B cell (primary cell): ENCODE data around the gene NPAS2. TPM values are rescaled to one million over a fixed set of nuclear protein-coding genes. Genes with fewer than 3 reads are reported as not detected.

Experiments used
- ATAC-seq: fragments of 200-7000 bp; cut with Tn5 transposase; one replicate; pipeline ENCODE4 v1.10.0; 2021; ENCODE audit warnings: low read depth, mild to moderate bottlenecking, moderate number of reproducible peaks, moderate library complexity
- CTCF ChIA-PET: fragments of 350-600 bp; sonication (Branson Sonifier 250); formaldehyde crosslinking; loops from one replicate; lab custom pipeline; 2021; ENCODE audit warnings: antibody characterized with exemption, inconsistent platforms; lab: Charles Lee
- POLR2A ChIA-PET: fragments of 350-600 bp; sonication (Branson Sonifier 250); formaldehyde crosslinking; loops from one replicate; lab custom pipeline; 2021; ENCODE audit warnings: antibody characterized with exemption; lab: Charles Lee
- DNase-seq: peaks from one replicate; pipeline ENCODE4 v3.0.0; 2013
- H2AFZ ChIP-seq: 2 replicates; pipeline ENCODE4 v1.6.1; 2012; ENCODE audit warnings: mild to moderate bottlenecking, low read depth, low read length; ENCODE audit not compliant: insufficient read depth, poor library complexity, severe bottlenecking
- H3K27ac ChIP-seq, 2 donors: 1 replicate in 1 of 2; 2 replicates in 1 of 2; pipeline ENCODE4 v1.5.1; 2012 to 2013; ENCODE audit warnings: low read length in 2 of 2, mild to moderate bottlenecking in 2 of 2, moderate library complexity in 1 of 2
- H3K27me3 ChIP-seq, 4 experiments: fragments of 200-600 bp in 1 of 4; sonication (generic) in 1 of 4; replicated peaks in 1 of 4; 1 replicate in 2 of 4; 2 replicates in 2 of 4; pipeline versions ENCODE4 v1.6.1 to v1.7.0; 2013 to 2016; ENCODE audit warnings: low read length in 3 of 4, mild to moderate bottlenecking in 2 of 4, mixed read lengths in 1 of 4, moderate library complexity in 1 of 4; ENCODE audit not compliant: insufficient read depth in 4 of 4, control insufficient read depth in 3 of 4; ENCODE audit errors: control extremely low read depth in 1 of 4
- H3K36me3 ChIP-seq, 2 experiments: replicated peaks in 1 of 2; 1 replicate in 1 of 2; 2 replicates in 1 of 2; pipeline versions ENCODE4 v1.6.1 to v1.7.1; 2013; ENCODE audit warnings: low read length in 1 of 2; ENCODE audit not compliant: insufficient read depth in 2 of 2, control insufficient read depth in 1 of 2; ENCODE audit errors: control extremely low read depth in 1 of 2, extremely low read depth in 1 of 2
- H3K4me1 ChIP-seq, 2 donors: fragments of 200-600 bp in 1 of 2; sonication (generic) in 1 of 2; 1 replicate in 1 of 2; 2 replicates in 1 of 2; pipeline versions ENCODE4 v1.5.1 to v1.6.1; 2013 to 2017; ENCODE audit warnings: low read length in 2 of 2; ENCODE audit not compliant: control insufficient read depth in 2 of 2, insufficient read depth in 2 of 2
- H3K4me2 ChIP-seq: replicated peaks from 2 replicates; pipeline ENCODE3; 2012; ENCODE audit warnings: mild to moderate bottlenecking, low read depth, low read length; ENCODE audit not compliant: poor library complexity, severe bottlenecking
- H3K4me3 ChIP-seq, 5 experiments: fragments of 200-600 bp in 1 of 5; sonication (generic) in 1 of 5; 1 replicate in 3 of 5; 2 replicates in 2 of 5; pipeline versions ENCODE4 v1.5.1 to v1.7.0; 2011 to 2016; ENCODE audit warnings: low read length in 4 of 5, mild to moderate bottlenecking in 4 of 5, low read depth in 2 of 5, control low read depth in 1 of 5, moderate library complexity in 1 of 5; ENCODE audit not compliant: insufficient read depth in 1 of 5; ENCODE audit errors: control extremely low read depth in 1 of 5, extremely low read depth in 1 of 5
- H3K79me2 ChIP-seq: fragments of 200-600 bp; sonication (generic); one replicate; pipeline ENCODE4 v1.6.0; 2016; ENCODE audit warnings: low read length; ENCODE audit not compliant: control insufficient read depth, insufficient read depth
- H3K9ac ChIP-seq: fragments of 200-600 bp; sonication (generic); 2 replicates; pipeline ENCODE4 v1.6.1; 2017; ENCODE audit warnings: mild to moderate bottlenecking, low read length, moderate library complexity
- H3K9me3 ChIP-seq, 3 donors: one replicate each; pipeline versions ENCODE4 v1.6.1 to v1.7.1; 2013; ENCODE audit warnings: low read length in 2 of 3; ENCODE audit not compliant: control insufficient read depth in 2 of 3, insufficient read depth in 1 of 3; ENCODE audit errors: control extremely low read depth in 1 of 3
- H4K20me1 ChIP-seq: 2 replicates; pipeline ENCODE4 v1.6.0; 2012; ENCODE audit warnings: mild to moderate bottlenecking, low read length; ENCODE audit not compliant: insufficient read depth, control insufficient read depth, poor library complexity, severe bottlenecking
- H3K27ac Mint-ChIP-seq: one replicate; pipeline ENCODE4 v1.8.0; 2021; ENCODE audit warnings: mixed read lengths
- H3K27me3 Mint-ChIP-seq: one replicate; pipeline ENCODE4 v1.8.0; 2021; ENCODE audit warnings: mixed read lengths
- H3K4me1 Mint-ChIP-seq: one replicate; pipeline ENCODE4 v1.8.0; 2021; ENCODE audit warnings: mixed read lengths
- H3K4me3 Mint-ChIP-seq: one replicate; pipeline ENCODE4 v1.8.0; 2021; ENCODE audit warnings: mixed read lengths
- H3K9me3 Mint-ChIP-seq: one replicate; pipeline ENCODE4 v1.8.0; 2022; ENCODE audit warnings: mixed read lengths; ENCODE audit not compliant: insufficient read depth
- EZH2 ChIP-seq: IDR thresholded peaks from 2 replicates; pipeline ENCODE4 v1.6.1; 2012; ENCODE audit warnings: borderline replicate concordance, low read depth, mild to moderate bottlenecking, moderate library complexity, low read length; ENCODE audit not compliant: insufficient read depth, poor library complexity, severe bottlenecking
- WGBS: methylation state at CpG from one replicate; pipeline ENCODE4 v1.1.5; 2013; ENCODE audit warnings: missing lambda C conversion rate; ENCODE audit not compliant: insufficient coverage; 5-methylcytosine and 5-hydroxymethylcytosine counted together
- intact Hi-C: fragments of 100-400 bp; cut with micrococcal nuclease; formaldehyde crosslinking; loops from one replicate; pipeline ENCODE4 v1.10.0; 2022
- polyA plus RNA-seq: library from polyadenylated mRNA; depleted of rRNA; stranded (reverse); fragments of >200 nt; gene quantifications from 2 replicates; pipeline ENCODE4 v1.2.3, GENCODE V29; 2012
- total RNA-seq, 2 donors: library from RNA; stranded (reverse); fragments of 120-200 nt in 1 of 2; gene quantifications; 1 replicate in 1 of 2; 2 replicates in 1 of 2; pipeline versions ENCODE4 v1.2.3 to v1.2.4, GENCODE V29; 2013 to 2022
- TF ChIP-seq, protein P1 (sequence below): fragments of 200-600 bp; IDR thresholded peaks from one replicate; pipeline ENCODE4 v1.8.0; 2022; ENCODE audit warnings: antibody characterized with exemption, mild to moderate bottlenecking

The NPAS2 gene
- total and polyA plus RNA-seq, 2 donors (not counting 1 experiment from before 2014, with no cell fraction given) = not detected

DNA sequence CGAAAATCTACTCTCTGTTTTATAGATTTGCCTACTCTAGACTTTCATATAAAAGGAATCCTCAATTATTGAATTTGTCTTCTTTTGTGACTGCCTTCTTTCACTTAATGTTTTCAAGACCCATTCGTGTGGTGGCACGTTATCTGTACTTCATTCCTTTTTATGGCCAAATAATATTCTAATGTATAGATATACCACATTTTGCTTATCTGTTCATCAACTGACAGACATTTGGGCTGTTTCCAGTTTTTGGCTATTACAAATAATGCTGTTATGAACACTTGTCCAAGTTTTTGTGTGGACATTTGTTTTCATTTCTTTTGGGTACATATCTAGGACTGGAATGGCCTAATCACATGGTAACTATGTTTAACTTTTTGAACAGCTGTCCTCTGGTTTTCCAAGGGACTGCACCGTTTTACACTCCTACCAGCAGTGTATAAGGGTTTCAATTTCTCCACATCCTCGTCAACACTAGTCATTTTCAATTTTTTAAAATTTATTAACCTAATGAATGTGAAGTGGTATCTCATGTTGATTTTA, 9.3 kb upstream of the NPAS2 start:
- H3K79me2 ChIP-seq = no peaks in the 10 kb centered on the region
- H3K9me3 ChIP-seq = peaks cover 0 to 2% (median 0%) of the 10 kb centered on the region in 3 donors
- no peaks in the 10 kb centered on the region for H4K20me1 ChIP-seq
- intact Hi-C loops = no loop called here
- ATAC-seq = no peak
- no peak for DNase-seq
- ChIA-PET CTCF (no interaction called here), POLR2A (no interaction called here)
- peaks cover 0 to 8% (median 3%) of the 10 kb centered on the region in 4 experiments for H3K27me3 ChIP-seq
- Mint-ChIP-seq H3K27ac (no peak overlapping the region), H3K4me1 (no peaks in the 10 kb centered on the region), H3K27me3 (peaks cover 43% of the 10 kb centered on the region), H3K4me3 (no peak overlapping the region), H3K9me3 (no peaks in the 10 kb centered on the region)
- H3K27ac ChIP-seq = no peak overlapping the region
- H3K4me2 ChIP-seq = no peak overlapping the region
- no peaks in the 10 kb centered on the region for H3K36me3 ChIP-seq
- no peak overlapping the region for H3K4me3 ChIP-seq
- no peak overlapping the region for H2AFZ ChIP-seq
- TF ChIP-seq, protein P1, sequence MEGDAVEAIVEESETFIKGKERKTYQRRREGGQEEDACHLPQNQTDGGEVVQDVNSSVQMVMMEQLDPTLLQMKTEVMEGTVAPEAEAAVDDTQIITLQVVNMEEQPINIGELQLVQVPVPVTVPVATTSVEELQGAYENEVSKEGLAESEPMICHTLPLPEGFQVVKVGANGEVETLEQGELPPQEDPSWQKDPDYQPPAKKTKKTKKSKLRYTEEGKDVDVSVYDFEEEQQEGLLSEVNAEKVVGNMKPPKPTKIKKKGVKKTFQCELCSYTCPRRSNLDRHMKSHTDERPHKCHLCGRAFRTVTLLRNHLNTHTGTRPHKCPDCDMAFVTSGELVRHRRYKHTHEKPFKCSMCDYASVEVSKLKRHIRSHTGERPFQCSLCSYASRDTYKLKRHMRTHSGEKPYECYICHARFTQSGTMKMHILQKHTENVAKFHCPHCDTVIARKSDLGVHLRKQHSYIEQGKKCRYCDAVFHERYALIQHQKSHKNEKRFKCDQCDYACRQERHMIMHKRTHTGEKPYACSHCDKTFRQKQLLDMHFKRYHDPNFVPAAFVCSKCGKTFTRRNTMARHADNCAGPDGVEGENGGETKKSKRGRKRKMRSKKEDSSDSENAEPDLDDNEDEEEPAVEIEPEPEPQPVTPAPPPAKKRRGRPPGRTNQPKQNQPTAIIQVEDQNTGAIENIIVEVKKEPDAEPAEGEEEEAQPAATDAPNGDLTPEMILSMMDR = no peak
- TF ChIP-seq EZH2 = no peak
- H3K4me1 ChIP-seq = no peaks in the 10 kb centered on the region
- WGBS = 80% methylated on average over 1 of the region's 5 CpGs
- no peak overlapping the region for H3K9ac ChIP-seq

DNA sequence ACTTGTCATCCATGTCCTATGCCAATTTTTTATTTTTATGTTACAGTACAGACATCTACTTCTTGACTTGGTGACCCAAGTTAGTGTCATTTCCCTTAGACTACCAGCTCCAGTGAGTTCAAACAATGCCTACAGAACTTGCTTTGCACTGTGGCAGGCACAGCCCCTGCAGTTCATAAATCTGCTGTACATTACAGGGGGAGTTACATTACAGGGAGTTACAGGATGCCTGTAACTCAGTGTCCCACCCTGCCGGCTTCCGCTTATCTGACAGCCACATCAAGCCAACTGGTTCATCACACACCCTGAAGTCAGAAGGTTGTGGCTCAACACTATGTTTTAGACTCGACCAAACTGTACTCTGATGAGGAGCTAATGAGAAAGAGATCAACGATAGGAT, 7.8 kb upstream of the NPAS2 start:
- Histone ChIP-seq H4K20me1 (no peaks in the 10 kb centered on the region), H3K79me2 (no peaks in the 10 kb centered on the region), H3K27ac (no peak overlapping the region), H2AFZ (no peak overlapping the region), H3K4me2 (no peak overlapping the region), H3K4me3 (no peak overlapping the region), H3K9ac (no peak overlapping the region), H3K9me3 (peaks cover 0 to 2% (median 0%) of the 10 kb centered on the region in 3 donors), H3K36me3 (no peaks in the 10 kb centered on the region), H3K4me1 (no peaks in the 10 kb centered on the region), H3K27me3 (peaks cover 0 to 13% (median 7%) of the 10 kb centered on the region in 4 experiments)
- no peaks in the 10 kb centered on the region for H3K9me3 Mint-ChIP-seq
- WGBS = 88% methylated on average over 3 of the region's 4 CpGs
- no peak for DNase-seq
- CTCF ChIA-PET = no interaction called here
- TF ChIP-seq, protein P1 = no peak
- H3K4me3 Mint-ChIP-seq = no peak overlapping the region
- no peak for ATAC-seq
- H3K4me1 Mint-ChIP-seq = no peaks in the 10 kb centered on the region
- intact Hi-C loops = no loop called here
- H3K27me3 Mint-ChIP-seq = peaks cover 52% of the 10 kb centered on the region
- POLR2A ChIA-PET = no interaction called here
- no peak overlapping the region for H3K27ac Mint-ChIP-seq
